ENCODE data around the gene RXFP2.

Gene RXFP2

DNA sequence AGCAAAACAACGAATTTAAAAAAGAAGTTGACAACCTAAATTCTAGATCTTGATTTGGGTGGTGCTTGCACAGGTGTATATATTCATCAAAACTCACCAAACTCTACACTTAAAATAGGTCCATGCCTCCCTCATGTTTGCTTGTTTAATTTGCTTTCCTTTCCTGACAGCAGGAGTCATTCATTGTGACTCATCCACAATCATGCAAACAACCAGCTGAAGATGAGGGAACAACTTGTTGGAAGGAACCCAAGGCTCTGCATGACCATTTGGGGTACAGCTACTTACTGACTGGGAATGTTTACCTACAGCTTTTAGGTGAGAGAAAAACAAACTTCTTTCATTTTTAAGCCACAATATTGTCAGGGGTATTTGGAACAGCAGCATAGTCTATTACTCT lies 96.6 kb downstream of the RXFP2 start:
- DNase-seq: no peak

DNA sequence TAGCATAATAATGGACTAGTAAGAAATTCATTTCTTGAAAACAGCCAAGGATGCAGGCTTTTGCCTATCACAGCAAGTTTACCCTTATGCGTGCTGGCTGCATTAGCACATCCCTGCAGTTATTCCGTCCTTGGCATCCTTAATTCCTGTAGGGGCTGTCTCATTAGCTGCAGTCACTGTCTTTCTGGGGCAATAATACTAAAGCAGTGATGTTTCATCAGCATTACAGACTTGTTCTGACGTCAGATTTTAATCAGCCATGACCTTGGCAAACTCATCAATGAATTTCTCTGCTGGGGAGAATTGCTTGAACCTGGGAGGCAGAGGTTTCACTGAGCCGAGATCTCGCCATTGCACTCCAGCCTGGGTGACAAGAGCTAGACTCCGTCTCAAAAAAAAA lies 103.7 kb downstream of the RXFP2 start:
- DNase-seq: no peak

DNA sequence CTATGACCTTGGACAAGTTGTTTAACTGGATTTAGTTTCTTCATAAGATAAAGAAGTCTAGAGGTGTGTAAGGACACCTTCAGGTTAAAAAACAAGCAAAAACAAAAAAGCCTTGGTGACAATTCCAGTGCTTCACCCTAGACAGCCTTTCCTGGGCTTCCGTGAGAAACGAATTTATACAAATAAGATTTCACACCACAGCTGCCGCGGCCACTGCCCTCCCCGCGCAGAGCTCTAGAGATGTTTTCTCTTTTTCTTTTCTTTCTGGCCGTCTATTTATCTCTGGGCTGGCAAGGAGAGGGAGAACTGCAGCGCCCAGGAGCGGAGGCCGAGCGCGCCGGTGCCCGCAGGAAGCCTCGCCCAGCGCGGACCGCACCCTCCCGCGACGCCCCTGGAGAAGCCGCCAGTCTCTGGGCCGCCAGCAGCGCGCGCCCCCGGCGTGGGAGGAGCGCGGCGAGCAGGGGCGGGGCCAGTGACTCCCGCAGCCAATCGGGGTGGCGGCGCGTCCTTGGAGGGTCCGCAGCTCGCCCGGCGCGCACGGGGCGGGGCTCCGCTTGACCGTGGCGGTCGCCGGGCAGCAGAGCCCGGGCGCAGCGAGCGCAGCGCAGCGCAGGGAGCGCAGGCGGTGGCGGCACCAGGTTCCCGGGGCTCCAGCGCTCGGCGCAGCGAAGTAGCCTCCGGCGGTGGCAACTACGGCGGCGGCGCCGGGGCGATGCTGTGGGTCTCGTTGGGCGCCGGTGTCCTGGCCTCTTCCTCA lies 107.0 kb downstream of the RXFP2 start:
- DNase-seq: peak; percentile 79

DNA sequence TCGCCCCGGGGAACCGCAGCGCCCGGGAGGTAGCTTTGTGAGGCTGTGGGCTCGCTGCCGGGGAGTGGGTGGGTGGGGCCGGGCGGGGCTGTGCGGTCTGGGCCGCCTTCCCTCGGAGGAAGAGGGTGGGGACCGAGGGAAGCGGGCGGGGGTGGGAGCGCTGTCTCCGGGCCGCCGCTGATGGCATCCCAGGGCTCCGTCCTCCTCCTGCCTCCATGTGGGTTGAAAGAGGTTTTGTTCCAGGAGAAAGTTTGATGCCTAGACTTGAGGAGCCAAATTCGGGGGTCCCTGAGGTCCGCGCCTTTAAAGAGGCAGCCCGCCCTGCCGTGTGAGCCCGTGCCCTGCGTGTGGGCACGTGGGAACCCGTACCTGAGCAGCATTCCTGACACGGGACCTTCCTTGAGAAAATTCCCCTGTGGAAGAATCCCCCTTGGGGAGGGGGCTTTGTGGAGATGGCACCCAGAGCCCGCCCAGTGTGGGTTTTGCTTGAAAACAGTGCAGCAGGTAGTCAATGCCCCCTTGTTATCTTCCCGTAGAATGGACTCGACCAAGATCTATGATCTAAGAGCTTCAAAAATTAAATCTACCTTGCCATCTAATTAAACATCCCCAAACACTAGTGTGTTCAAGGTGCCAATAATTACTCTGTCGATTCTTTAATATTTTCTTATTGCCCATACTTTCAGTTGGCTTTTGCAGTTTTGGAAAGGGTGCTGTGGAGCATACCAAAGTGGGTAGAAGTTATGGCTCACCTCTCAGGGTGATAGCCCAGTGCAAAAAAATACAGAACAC lies 107.8 kb downstream of the RXFP2 start:
- no peak for DNase-seq

DNA sequence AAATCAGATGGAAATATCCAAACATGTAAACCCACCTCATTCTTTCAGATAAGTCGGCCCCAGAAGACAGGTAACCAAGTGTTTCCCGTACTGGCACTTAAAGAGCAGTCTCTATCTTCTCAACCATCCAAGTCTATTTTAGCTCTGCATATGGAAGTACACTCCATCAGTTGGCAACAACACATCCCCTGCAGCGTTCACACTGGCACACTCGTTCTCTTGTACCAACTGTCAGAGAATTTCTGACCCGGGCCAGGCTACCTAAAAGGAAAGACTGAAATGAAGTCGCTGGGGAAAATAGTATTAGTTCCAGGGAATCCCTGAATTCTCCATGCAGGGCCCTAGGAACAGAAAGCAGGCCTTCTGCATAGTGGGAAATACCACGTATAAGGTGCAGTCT lies 109.3 kb downstream of the RXFP2 start:
- DNase-seq: no peak

DNA sequence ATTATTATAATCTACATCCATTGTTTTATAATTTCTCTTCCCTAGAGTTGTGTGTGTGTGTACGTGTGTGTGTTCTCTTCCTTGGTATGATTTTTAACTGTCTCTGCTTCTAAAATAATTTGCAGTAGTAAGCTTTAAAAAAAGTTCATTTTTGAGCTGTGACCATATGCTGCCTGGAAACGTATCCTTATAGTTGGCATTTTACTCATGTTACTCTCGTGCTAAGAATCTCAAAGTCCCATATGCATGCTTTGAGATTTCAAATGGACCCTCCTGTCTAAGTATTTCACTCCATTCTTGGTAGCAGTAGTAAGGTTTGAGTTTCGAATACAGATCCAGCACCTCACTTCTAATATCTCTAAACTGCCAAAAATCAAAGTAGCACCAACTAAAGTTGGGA lies 109.9 kb downstream of the RXFP2 start:
- no peak for DNase-seq

DNA sequence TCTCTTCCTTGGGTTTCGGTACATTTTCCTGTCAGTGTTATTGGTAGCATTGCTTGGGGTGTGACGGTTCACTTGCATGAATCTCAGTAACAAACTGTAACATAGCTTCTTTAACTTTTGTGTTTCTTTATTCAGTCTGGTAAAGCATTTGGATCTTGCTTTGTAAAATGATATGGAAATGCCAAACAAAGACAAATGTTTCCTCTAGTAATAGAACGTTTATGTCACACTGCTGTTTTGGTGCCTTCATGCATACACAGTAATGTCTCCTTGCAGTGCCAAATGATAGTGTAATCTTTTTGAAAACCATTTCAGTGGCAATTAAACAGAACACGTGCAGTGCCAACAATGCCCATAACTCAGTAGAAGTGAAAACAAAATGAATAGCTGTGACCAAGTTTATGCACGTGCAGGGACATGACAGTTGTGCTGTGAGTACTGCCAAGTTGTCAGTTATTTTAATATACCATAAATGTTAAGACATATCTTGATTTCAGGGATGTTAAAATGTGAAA lies 110.8 kb downstream of the RXFP2 start:
- no peak for DNase-seq

DNA sequence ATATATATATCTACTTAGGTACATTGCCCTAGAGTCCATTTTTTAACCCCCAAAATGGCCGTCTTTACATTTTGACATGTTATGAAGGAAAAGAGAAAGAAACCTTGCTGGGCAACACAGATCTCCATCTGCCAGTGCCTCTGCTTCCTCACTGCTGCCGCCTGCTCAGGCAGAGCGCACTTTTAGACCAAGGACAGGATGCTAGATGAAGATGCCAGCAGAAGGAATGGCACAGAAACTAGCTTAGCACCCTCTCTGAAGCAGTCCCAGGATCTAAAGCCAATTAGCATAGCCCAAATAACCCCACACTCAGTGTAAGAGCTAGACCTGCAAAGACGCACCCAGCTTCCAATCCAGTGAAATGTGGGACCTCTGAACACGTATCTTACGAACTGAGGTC lies 111.9 kb downstream of the RXFP2 start:
- no peak for DNase-seq

Data from NCI-H1092 (cell line).